Measurements from ENCODE around the gene VARS2. TPM values are rescaled to one million over a fixed set of nuclear protein-coding genes. Genes with fewer than 3 reads are reported as not detected.

VARS2 gene
- total RNA-seq, 1 donor from 2014 or later = 26.3 TPM

DNA sequence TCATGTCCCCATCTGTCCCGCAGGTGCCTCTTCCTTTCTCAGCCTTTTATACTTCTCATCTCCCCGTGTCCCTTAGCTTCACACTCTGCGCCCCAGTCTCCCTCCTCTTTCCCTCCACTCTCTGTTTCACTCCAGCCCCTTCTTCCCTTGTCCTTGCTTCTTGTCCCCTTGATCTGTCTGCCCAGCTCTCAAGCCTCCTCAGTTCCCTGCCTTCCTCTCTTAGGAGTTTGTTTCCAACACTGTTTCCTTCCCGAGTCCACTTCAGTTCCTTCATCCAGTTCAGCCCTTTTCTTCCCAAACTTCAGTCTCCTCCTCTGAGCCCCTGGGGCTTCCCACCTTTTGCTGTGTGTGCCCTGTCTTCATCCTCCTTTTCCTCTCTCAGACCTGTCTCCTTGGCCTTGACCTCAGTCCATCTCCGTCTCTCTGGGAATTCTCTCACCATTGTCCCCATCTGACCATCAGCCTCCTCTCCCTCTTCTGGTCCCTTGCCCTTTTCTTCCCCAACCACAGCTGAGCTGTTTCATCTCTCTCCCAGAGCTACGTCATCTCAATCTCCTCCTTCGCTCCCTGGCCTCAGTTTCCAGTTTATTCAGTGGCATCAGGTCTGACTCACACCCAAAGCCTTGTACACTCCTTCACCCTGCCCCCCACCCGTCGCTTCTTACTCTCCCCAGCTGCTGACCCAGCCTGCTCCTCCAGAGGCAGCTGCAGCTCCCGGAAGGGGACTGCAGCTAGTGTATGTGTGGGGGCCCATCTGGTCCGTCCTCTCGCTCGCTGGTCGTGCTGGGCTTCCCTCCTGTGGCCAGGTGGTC, 32.4 kb upstream of the VARS2 start:
- FAIRE-seq = no peak
- peak; percentile 77 for DNase-seq (ENCODE audit: low read depth)
- Histone ChIP-seq H3K27me3 (ENCODE audit: control insufficient read depth, insufficient read depth, low read length) (no peaks in the 10 kb centered on the region), H3K36me3 (ENCODE audit: control insufficient read depth, insufficient read depth, low read length) (peaks cover 1% of the 10 kb centered on the region), H3K4me3 (ENCODE audit: low read depth, low read length) (no peak overlapping the region)
- TF ChIP-seq, protein P1, sequence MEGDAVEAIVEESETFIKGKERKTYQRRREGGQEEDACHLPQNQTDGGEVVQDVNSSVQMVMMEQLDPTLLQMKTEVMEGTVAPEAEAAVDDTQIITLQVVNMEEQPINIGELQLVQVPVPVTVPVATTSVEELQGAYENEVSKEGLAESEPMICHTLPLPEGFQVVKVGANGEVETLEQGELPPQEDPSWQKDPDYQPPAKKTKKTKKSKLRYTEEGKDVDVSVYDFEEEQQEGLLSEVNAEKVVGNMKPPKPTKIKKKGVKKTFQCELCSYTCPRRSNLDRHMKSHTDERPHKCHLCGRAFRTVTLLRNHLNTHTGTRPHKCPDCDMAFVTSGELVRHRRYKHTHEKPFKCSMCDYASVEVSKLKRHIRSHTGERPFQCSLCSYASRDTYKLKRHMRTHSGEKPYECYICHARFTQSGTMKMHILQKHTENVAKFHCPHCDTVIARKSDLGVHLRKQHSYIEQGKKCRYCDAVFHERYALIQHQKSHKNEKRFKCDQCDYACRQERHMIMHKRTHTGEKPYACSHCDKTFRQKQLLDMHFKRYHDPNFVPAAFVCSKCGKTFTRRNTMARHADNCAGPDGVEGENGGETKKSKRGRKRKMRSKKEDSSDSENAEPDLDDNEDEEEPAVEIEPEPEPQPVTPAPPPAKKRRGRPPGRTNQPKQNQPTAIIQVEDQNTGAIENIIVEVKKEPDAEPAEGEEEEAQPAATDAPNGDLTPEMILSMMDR (IDR thresholded peaks at IDR 0.05; ENCODE audit: insufficient read depth, low read length, severe bottlenecking) = no peak

DNA sequence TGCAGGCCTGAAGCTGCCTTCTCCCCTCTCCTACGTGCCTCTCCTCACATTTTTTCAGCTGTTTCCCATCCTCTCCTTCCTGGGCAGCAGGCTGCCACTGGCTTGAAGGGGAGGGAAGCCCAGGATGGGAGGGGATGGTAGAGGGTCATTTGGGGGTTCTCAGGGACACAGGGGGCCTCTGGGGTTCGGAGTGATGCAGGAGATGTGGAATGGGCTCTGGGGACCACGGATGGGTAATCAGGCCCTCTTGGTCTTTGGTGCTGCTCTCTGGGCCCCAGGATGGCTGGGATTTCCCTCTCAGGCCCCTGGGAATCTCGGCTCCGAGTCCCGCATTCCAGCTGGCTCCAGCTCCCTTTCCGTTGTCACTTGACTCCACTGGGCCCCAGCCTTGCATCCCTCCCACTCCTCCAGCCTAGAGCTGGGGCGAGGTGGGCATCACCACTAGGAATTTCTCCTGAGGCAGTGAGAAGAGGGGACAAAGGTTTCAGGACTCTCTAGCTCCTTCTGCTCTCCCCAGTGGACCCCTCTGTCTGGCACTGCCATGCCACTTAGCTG, 31.8 kb upstream of the VARS2 start:
- TF ChIP-seq, protein P1 (IDR thresholded peaks at IDR 0.05; ENCODE audit: insufficient read depth, low read length, severe bottlenecking) = no peak
- Histone ChIP-seq H3K36me3 (ENCODE audit: control insufficient read depth, insufficient read depth, low read length) (peaks cover 1% of the 10 kb centered on the region), H3K27me3 (ENCODE audit: control insufficient read depth, insufficient read depth, low read length) (no peaks in the 10 kb centered on the region), H3K4me3 (ENCODE audit: low read depth, low read length) (peak overlapping the region; percentile 64)
- DNase-seq (ENCODE audit: low read depth) (no peak), FAIRE-seq (no peak)

DNA sequence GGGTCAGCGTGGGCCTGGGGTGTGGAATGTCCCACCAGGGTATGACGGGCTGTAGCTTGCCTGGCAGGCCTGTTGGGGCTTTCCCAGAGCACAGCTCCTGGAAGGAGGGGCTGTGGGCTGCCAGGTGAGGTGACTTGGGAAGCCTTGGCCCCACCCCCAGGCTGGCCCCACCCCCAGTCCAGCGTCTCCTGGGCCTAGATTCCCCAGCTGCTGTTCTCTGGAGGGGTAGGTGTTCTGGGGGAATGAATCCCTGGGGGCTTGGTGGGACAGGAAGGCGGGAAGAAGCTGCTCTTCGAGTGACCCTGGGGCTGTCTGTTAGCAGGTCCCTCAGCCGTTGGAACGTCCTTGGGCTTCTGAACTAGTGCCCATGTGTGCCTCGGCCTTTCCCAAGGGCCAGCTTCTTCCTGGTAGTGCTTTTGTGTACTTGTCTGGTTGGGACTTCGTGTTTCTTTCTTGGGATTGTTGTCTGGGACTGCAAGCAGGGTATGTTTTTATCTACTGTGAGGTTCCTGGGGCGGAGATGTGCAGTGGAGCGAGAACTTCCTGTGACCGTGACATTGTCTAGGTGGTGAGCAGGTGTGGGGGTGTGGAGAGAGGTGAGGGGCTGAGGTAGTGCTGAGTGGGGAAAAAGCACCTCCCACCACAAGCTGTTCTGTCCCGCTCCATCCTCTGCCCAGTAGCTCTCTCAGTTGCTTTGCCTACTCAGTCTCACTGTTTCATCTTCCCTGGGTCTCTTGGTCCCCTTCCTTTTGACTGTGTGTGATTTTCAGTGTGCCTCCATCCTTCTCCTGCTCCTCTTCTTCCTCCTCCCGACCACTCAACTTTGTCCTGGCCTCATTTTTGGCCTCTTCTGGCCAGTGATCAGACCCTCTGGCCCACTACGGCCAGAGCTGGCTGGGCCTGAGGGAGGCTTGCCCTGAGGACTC, 31.0 kb upstream of the VARS2 start:
- FAIRE-seq = no peak
- no peaks in the 10 kb centered on the region for H3K27me3 ChIP-seq (ENCODE audit: control insufficient read depth, insufficient read depth, low read length)
- peak; percentile 84 for DNase-seq (ENCODE audit: low read depth)
- H3K4me3 ChIP-seq (ENCODE audit: low read depth, low read length) = peak overlapping the region; percentile 64
- peaks cover 1% of the 10 kb centered on the region for H3K36me3 ChIP-seq (ENCODE audit: control insufficient read depth, insufficient read depth, low read length)
- TF ChIP-seq, protein P1 (IDR thresholded peaks at IDR 0.05; ENCODE audit: insufficient read depth, low read length, severe bottlenecking) = no peak

DNA sequence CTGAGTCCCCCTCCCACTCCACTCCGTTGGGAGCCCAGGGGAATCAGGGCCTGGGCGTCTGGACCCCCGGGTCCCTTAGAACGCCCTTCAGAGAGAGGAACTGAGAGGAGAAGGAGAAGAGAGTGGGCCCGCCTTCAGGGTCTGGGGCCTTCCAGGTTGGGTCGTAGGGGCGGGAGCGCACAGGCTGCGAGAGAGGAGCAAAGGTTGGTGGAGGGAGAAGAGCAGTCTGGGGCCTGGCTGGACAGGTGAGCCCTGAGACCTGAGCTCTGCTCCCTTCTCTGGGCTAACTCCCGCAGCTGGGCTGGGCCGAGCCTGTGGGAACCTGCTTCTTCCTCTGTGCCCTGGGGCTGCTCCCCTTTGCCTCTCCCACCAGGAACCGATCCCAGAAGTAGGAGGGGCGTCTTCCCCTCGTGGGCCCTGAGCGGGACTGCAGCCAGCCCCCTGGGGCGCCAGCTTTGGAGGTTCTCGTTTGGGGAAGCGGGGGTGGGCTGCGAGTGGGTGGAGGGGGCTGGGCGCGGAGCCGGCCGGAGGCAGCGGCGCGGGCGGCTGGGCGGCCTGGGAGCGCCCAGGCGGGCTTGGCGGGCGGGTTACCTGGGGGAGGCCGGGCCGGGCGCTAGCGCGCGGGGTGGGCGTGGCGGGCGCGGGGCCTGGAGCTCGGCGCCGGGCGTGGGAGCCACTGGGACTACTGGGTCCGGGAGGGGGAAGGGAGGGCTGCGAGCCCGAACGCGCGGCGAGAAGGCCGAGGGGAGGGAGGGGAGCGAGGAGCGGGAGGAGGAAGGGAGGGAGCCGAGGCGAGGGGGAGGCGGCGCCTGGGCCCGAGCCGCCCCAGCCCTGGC, 30.1 kb upstream of the VARS2 start, which contains the start of gene DDR1:
Gene DDR1, plus strand, starts transcription at position 835 of the 836 bp plus-strand sequence. CDS start 4,211 bp downstream, outside the sequence.
- TF ChIP-seq, protein P1 (IDR thresholded peaks at IDR 0.05; ENCODE audit: insufficient read depth, low read length, severe bottlenecking) = no peak
- peak within 1 kb of the TSS; percentile 64 for H3K4me3 ChIP-seq (ENCODE audit: low read depth, low read length)
- no peaks in the 10 kb centered on the region for H3K27me3 ChIP-seq (ENCODE audit: control insufficient read depth, insufficient read depth, low read length)
- no peak for FAIRE-seq
- peaks cover 4% of the 10 kb centered on the region for H3K36me3 ChIP-seq (ENCODE audit: control insufficient read depth, insufficient read depth, low read length)
- DNase-seq (ENCODE audit: low read depth) = peak; percentile 79
